ENCODE data around the gene RRAS2.
A peak's percentile ranks its signal among the peaks of the same experiment; 100 is the strongest.

RRAS2 gene

GRCh38 chr11:14381968-14382367, 23.0 kb upstream of the RRAS2 start:
- H3K4me3 ChIP-seq (ENCODE audit: low read depth, low read length), result no peak overlapping the region
- TF ChIP-seq, protein P1, sequence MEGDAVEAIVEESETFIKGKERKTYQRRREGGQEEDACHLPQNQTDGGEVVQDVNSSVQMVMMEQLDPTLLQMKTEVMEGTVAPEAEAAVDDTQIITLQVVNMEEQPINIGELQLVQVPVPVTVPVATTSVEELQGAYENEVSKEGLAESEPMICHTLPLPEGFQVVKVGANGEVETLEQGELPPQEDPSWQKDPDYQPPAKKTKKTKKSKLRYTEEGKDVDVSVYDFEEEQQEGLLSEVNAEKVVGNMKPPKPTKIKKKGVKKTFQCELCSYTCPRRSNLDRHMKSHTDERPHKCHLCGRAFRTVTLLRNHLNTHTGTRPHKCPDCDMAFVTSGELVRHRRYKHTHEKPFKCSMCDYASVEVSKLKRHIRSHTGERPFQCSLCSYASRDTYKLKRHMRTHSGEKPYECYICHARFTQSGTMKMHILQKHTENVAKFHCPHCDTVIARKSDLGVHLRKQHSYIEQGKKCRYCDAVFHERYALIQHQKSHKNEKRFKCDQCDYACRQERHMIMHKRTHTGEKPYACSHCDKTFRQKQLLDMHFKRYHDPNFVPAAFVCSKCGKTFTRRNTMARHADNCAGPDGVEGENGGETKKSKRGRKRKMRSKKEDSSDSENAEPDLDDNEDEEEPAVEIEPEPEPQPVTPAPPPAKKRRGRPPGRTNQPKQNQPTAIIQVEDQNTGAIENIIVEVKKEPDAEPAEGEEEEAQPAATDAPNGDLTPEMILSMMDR (IDR thresholded peaks at IDR 0.05; ENCODE audit: low read depth, low read length, missing control alignments), result no peak
- DNase-seq (ENCODE audit: low read depth), result no peak
- in situ Hi-C loops (cut with HindIII; ENCODE audit: low sequenced_read_pairs), result no loop called here

DNA sequence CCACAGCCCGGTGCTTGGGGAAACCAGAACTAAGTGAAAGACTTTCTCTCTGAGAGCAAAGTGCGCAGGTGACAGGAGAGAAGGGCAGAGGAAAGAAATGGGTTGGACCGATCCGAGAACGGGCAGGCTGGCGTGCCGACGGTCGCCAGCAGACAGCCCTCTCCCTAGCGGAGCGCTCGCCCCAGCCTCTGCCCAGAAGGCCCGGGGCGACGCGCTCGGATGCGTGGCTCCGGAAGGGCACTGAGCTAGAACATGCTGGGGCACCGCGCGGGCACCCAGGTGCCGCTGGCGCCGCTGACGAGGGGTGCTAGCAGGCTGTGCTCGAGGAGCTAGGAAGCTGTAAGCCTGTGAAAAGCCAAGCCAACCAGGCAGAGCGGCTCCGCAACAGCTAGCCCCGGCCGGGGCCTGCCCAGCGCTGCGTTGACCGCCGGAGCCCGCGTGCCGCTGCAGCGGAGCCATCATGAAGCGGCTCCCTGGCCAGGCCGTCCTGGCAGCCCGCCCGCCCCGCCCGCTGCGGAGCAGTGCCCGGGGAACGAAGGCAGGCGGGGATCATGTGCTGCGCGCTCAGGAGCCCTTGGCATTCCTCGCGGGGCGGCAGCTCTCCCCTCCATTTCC, 22.1 kb upstream of the RRAS2 start:
- peak overlapping the region; percentile 49 for H3K4me3 ChIP-seq (ENCODE audit: low read depth, low read length)
- TF ChIP-seq, protein P1 (IDR thresholded peaks at IDR 0.05; ENCODE audit: low read depth, low read length, missing control alignments), result no peak
- in situ Hi-C loops (cut with HindIII; ENCODE audit: low sequenced_read_pairs), result no loop called here
- DNase-seq (ENCODE audit: low read depth), result no peak

- H3K4me3 ChIP-seq (ENCODE audit: low read depth, low read length), result peak overlapping the region; percentile 49
- in situ Hi-C loops (cut with HindIII; ENCODE audit: low sequenced_read_pairs), result no loop called here
- DNase-seq (ENCODE audit: low read depth), result no peak
- TF ChIP-seq, protein P1 (IDR thresholded peaks at IDR 0.05; ENCODE audit: low read depth, low read length, missing control alignments), result no peak
These were observed 21.3 kb upstream of the RRAS2 start for GRCh38 chr11:14380125-14380936.

GRCh38 chr11:14378171-14378570, 19.2 kb upstream of the RRAS2 start:
- in situ Hi-C loops (cut with HindIII; ENCODE audit: low sequenced_read_pairs), result no loop called here
- TF ChIP-seq, protein P1 (IDR thresholded peaks at IDR 0.05; ENCODE audit: low read depth, low read length, missing control alignments), result no peak
- no peak for DNase-seq (ENCODE audit: low read depth)
- no peak overlapping the region for H3K4me3 ChIP-seq (ENCODE audit: low read depth, low read length)

GRCh38 chr11:14376920-14377319, 17.9 kb upstream of the RRAS2 start:
- in situ Hi-C loops (cut with HindIII; ENCODE audit: low sequenced_read_pairs), result no loop called here
- DNase-seq (ENCODE audit: low read depth), result no peak
- no peak overlapping the region for H3K4me3 ChIP-seq (ENCODE audit: low read depth, low read length)
- TF ChIP-seq, protein P1 (IDR thresholded peaks at IDR 0.05; ENCODE audit: low read depth, low read length, missing control alignments), result no peak

- TF ChIP-seq, protein P1 (IDR thresholded peaks at IDR 0.05; ENCODE audit: low read depth, low read length, missing control alignments), result peak; percentile 21
- in situ Hi-C loops (cut with HindIII; ENCODE audit: low sequenced_read_pairs), result no loop called here
- no peak overlapping the region for H3K4me3 ChIP-seq (ENCODE audit: low read depth, low read length)
- DNase-seq (ENCODE audit: low read depth), result no peak
These were observed 16.2 kb upstream of the RRAS2 start for GRCh38 chr11:14374922-14375830.
